WTC11 (cell line): ENCODE results near the gene ETNK1.

Source experiments
- AFF4 ChIP-seq: sonication (generic); formaldehyde crosslinking; IDR thresholded peaks from 2 replicates; pipeline ENCODE4 v1.8.1; 2023; ENCODE audit warnings: mild to moderate bottlenecking, missing genetic modification reagents, borderline replicate concordance
- ARID4B ChIP-seq: sonication (generic); formaldehyde crosslinking; IDR thresholded peaks from 2 replicates; pipeline ENCODE4 v1.8.0; 2023; ENCODE audit warnings: missing genetic modification reagents, mild to moderate bottlenecking, borderline replicate concordance
- ATF1 ChIP-seq: sonication (generic); formaldehyde crosslinking; IDR thresholded peaks from 2 replicates; pipeline ENCODE4 v1.8.1; 2023; ENCODE audit warnings: mild to moderate bottlenecking, moderate library complexity, missing genetic modification reagents
- CTCF ChIP-seq: fragments of 200-600 bp; IDR thresholded peaks from 2 replicates; pipeline ENCODE4 v1.8.0; 2022; ENCODE audit warnings: antibody characterized with exemption
- E2F1 ChIP-seq: sonication (generic); formaldehyde crosslinking; IDR thresholded peaks from 2 replicates; pipeline ENCODE4 v1.8.0; 2022; ENCODE audit warnings: mild to moderate bottlenecking, missing genetic modification reagents
- ETV6 ChIP-seq: sonication (generic); formaldehyde crosslinking; IDR thresholded peaks from 2 replicates; pipeline ENCODE4 v1.8.1; 2022; ENCODE audit warnings: mild to moderate bottlenecking, missing genetic modification reagents
- FOXP1 ChIP-seq: sonication (generic); formaldehyde crosslinking; IDR thresholded peaks from 2 replicates; pipeline ENCODE4 v1.8.0; 2022; ENCODE audit warnings: missing genetic modification reagents, mild to moderate bottlenecking, moderate library complexity, borderline replicate concordance
- IRF1 ChIP-seq: sonication (generic); formaldehyde crosslinking; IDR thresholded peaks from 2 replicates; pipeline ENCODE4 v1.8.0; 2023; ENCODE audit warnings: missing genetic modification reagents
- NFYB ChIP-seq: sonication (generic); formaldehyde crosslinking; conservative IDR thresholded peaks from 2 replicates; pipeline ENCODE4 v1.8.0; 2022; ENCODE audit warnings: low read depth, missing genetic modification reagents
- NR2C2 ChIP-seq: sonication (generic); formaldehyde crosslinking; IDR thresholded peaks from 2 replicates; pipeline ENCODE4 v1.8.0; 2022; ENCODE audit warnings: mild to moderate bottlenecking, missing genetic modification reagents
- PREB ChIP-seq: sonication (generic); formaldehyde crosslinking; IDR thresholded peaks from 2 replicates; pipeline ENCODE4 v1.8.1; 2022; ENCODE audit warnings: mild to moderate bottlenecking, missing genetic modification reagents, moderate library complexity, borderline replicate concordance
- RELA ChIP-seq: sonication (generic); formaldehyde crosslinking; IDR thresholded peaks from 2 replicates; pipeline ENCODE4 v1.8.1; 2022; ENCODE audit warnings: missing genetic modification reagents, mild to moderate bottlenecking, borderline replicate concordance
- USF1 ChIP-seq: sonication (generic); formaldehyde crosslinking; IDR thresholded peaks from 2 replicates; pipeline ENCODE4 v1.8.0; 2022; ENCODE audit warnings: mild to moderate bottlenecking, missing genetic modification reagents
- ZNF281 ChIP-seq: sonication (generic); formaldehyde crosslinking; IDR thresholded peaks from 2 replicates; pipeline ENCODE4 v1.8.0; 2023; ENCODE audit warnings: mild to moderate bottlenecking, missing genetic modification reagents

- TF ChIP-seq ATF1 (CRISPR knock-in tag), result no peak
- TF ChIP-seq NFYB (CRISPR knock-in tag), result no peak
- TF ChIP-seq CTCF, result no peak
- TF ChIP-seq ARID4B (CRISPR knock-in tag), result no peak
- TF ChIP-seq ZNF281 (CRISPR knock-in tag), result no peak
- TF ChIP-seq ETV6, result no peak
- TF ChIP-seq FOXP1, result no peak
- TF ChIP-seq E2F1 (CRISPR knock-in tag), result no peak
- TF ChIP-seq AFF4 (CRISPR knock-in tag), result no peak
- TF ChIP-seq RELA, result no peak
- TF ChIP-seq NR2C2 (CRISPR knock-in tag), result no peak
- TF ChIP-seq PREB (CRISPR knock-in tag), result no peak
- no peak for TF ChIP-seq IRF1 (CRISPR knock-in tag)
- TF ChIP-seq USF1 (CRISPR knock-in tag), result no peak
These were observed 16.5 kb downstream of the ETNK1 start for GRCh38 chr12:22641353-22642053.
